IPS-NIHi7 (cell line): Measurements from ENCODE around the gene STK39.
"Not testable (repeated sequence)": the region's sequence is repeated elsewhere in the genome, so short reads cannot be mapped to it uniquely, and the experiment has no call there.

Experiments used
- DNase-seq: peaks from one replicate; pipeline ENCODE4 v3.0.0; 2012; ENCODE audit warnings: mixed read lengths; ENCODE audit errors: extremely low spot score

STK39 gene

GRCh38 chr2:168050377-168050776 lies 197.0 kb downstream of the STK39 start:
- peak; percentile 34 for DNase-seq

GRCh38 chr2:168049609-168050008 lies 197.8 kb downstream of the STK39 start:
- no peak for DNase-seq

GRCh38 chr2:168047091-168047690 lies 200.2 kb downstream of the STK39 start:
- DNase-seq = no peak

- no peak for DNase-seq
Observed at GRCh38 chr2:168044579-168044978, 202.8 kb downstream of the STK39 start.

GRCh38 chr2:168044176-168044575 lies 203.2 kb downstream of the STK39 start:
- DNase-seq = no peak

GRCh38 chr2:168042127-168042824 lies 205.1 kb downstream of the STK39 start:
- DNase-seq = not testable (repeated sequence)

GRCh38 chr2:168039881-168040280 lies 207.5 kb downstream of the STK39 start:
- DNase-seq = no peak

- no peak for DNase-seq
Observed at GRCh38 chr2:168037778-168038177, 209.6 kb downstream of the STK39 start.

GRCh38 chr2:168035458-168035857 lies 211.9 kb downstream of the STK39 start:
- no peak for DNase-seq

- no peak for DNase-seq
Observed at GRCh38 chr2:168034616-168035015, 212.8 kb downstream of the STK39 start.

- no peak for DNase-seq
Observed at GRCh38 chr2:168033966-168034365, 213.4 kb downstream of the STK39 start.

GRCh38 chr2:168032091-168032490 lies 215.3 kb downstream of the STK39 start:
- DNase-seq = no peak

GRCh38 chr2:168030862-168031624 lies 216.4 kb downstream of the STK39 start:
- no peak for DNase-seq

GRCh38 chr2:168029071-168029470 lies 218.3 kb downstream of the STK39 start:
- no peak for DNase-seq

- no peak for DNase-seq
Observed at GRCh38 chr2:168028362-168028761, 219.0 kb downstream of the STK39 start.

GRCh38 chr2:168025487-168026202 lies 221.8 kb downstream of the STK39 start:
- DNase-seq = no peak

GRCh38 chr2:168024459-168024858 lies 222.9 kb downstream of the STK39 start:
- no peak for DNase-seq

GRCh38 chr2:168021800-168022587 lies 225.4 kb downstream of the STK39 start:
- DNase-seq = no peak

GRCh38 chr2:168015274-168015953 lies 232.0 kb downstream of the STK39 start:
- no peak for DNase-seq

- DNase-seq = no peak
Observed at GRCh38 chr2:168009900-168010299, 237.5 kb downstream of the STK39 start.
